Measurements from ENCODE around the gene BPHL.

BPHL gene

DNA sequence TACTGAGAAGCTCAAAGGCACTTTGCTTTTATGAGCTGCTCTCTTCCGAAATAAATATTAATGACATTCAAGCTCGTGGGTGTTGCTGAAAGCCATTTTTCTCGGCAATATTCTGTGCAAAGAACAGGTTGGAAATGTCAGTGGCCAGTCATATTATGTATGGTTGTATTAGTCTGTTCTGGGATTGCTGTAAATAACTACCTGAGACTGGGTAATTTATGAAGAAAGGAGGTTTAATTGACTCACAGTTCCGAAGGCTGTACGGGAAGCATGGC, 76.8 kb downstream of the BPHL start:
- TF ChIP-seq, protein P1, sequence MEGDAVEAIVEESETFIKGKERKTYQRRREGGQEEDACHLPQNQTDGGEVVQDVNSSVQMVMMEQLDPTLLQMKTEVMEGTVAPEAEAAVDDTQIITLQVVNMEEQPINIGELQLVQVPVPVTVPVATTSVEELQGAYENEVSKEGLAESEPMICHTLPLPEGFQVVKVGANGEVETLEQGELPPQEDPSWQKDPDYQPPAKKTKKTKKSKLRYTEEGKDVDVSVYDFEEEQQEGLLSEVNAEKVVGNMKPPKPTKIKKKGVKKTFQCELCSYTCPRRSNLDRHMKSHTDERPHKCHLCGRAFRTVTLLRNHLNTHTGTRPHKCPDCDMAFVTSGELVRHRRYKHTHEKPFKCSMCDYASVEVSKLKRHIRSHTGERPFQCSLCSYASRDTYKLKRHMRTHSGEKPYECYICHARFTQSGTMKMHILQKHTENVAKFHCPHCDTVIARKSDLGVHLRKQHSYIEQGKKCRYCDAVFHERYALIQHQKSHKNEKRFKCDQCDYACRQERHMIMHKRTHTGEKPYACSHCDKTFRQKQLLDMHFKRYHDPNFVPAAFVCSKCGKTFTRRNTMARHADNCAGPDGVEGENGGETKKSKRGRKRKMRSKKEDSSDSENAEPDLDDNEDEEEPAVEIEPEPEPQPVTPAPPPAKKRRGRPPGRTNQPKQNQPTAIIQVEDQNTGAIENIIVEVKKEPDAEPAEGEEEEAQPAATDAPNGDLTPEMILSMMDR (IDR thresholded peaks at IDR 0.05): no peak

DNA sequence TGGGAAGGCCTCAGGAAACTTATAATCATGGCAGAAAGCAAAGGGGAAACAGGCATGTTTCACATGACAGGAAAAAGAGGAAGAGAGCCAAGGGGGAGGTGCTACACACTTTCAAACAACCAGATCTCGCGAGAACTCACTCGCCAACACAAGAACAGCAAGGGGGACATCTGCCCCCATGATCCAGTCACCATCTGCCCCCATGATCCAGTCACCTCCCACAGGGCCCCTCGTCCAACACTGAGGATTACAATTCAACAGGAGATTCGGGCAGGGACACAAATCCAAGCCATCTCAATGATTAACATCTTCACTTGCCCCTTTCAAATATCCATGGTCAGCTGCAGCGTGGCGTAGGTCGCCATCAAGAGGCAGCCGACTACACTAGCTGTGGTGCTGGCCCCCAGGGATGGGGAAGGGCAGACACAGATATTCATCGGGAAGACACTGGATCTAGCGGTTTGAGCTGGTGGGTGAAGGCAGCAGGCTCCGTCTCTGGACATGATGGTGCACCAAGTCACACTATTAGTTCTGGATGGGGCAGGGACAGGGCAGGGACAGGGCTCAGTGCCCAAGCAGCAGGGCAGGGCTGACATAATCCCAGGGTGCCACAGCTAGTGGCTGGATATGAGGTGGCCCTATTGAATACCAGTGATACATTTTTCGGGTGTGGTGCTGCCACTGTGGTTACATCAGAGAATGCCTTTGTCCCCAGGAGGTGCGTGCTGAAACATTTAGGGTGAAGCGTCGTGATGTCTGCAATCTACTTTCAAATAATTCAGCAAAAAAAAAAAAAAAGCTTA, 77.4 kb downstream of the BPHL start:
- TF ChIP-seq, protein P1 (IDR thresholded peaks at IDR 0.05): no peak

DNA sequence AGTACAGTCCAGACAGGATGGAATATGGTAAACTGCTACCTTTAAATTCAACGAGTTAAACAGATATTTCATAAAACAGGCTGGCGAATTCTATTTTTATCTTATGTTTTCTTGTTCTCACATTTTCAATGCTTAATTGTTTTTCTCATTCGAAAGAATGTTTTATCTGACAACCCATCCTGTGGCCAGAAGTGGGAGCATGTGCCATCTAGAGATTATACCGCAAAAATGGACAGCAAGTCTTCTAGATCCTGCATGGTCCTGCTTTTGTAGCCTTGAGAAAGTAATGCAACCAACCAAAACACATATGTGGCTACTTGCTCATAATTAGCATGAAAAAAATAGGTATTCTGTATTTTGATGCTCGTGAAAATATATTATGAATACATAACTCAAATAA, 78.3 kb downstream of the BPHL start:
- TF ChIP-seq, protein P1 (IDR thresholded peaks at IDR 0.05): no peak

DNA sequence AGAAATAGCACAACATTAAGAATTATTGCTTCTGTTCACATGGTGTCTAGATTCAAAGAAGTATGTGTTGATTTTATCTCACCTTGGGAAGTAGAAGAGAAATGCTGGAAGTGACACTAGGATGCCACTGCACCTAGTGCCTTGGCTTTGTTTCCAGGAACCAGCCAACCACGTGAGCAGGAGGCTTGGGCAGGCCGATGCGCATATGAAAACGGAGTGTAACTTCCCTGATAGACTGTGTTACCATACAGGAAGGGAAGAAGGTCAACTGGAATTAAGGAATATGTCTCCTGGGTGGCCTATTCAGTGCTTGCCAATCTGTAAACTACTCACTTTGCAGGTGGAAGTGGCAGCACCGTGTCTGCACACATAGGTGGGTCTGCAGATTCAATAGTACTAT, 80.9 kb downstream of the BPHL start:
- TF ChIP-seq, protein P1 (IDR thresholded peaks at IDR 0.05): no peak

DNA sequence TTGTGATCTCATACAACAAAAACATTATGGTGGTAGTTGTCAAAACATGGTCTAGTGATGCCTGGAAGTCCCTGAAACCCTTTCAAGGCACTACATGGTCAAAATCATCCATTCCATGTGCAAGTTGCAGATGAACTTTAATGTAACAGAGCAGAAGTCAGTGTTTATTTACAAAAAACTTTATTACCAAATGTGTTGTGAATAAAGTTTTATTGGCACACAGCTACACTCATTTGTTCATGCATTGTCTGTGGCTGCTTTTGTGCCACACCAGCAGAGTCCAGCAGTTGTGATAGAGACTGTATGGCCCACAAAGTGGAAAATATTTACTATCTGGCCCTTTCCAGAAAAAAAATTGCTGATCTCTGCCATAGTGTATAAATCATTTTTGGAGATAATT, 82.2 kb downstream of the BPHL start:
- TF ChIP-seq, protein P1 (IDR thresholded peaks at IDR 0.05): no peak

DNA sequence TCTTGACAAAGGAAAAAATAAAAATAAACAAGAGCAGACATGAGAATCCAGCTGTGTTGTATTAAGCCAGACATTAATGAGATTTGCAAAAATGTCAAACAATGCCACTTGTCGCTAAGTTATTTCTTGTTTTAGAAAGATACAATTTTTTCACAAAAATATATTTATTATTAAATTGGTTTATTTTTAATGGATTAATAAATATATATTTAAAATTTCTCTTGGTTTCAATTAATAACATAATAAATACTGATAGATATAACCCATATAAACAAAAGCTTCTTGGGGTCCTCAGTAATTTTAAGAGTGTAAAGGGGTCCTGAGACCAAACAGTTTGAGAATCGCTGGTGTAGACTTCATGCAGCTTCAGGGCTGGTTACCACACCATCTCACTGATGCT, 82.9 kb downstream of the BPHL start:
- TF ChIP-seq, protein P1 (IDR thresholded peaks at IDR 0.05): no peak
